Stimulated activated CD4-positive, alpha-beta T cell treated with anti-CD3 and anti-CD28 coated beads, Interleukin-12 subunit alpha, Interleukin-12 subunit beta, amount 100 ng/mL, for 4 hours (primary cell): Measurements from ENCODE around the gene SSBP3.

Experiments used
- DNase-seq: peaks from one replicate; pipeline ENCODE4 v3.0.0-alpha.2; 2020

SSBP3 gene

DNA sequence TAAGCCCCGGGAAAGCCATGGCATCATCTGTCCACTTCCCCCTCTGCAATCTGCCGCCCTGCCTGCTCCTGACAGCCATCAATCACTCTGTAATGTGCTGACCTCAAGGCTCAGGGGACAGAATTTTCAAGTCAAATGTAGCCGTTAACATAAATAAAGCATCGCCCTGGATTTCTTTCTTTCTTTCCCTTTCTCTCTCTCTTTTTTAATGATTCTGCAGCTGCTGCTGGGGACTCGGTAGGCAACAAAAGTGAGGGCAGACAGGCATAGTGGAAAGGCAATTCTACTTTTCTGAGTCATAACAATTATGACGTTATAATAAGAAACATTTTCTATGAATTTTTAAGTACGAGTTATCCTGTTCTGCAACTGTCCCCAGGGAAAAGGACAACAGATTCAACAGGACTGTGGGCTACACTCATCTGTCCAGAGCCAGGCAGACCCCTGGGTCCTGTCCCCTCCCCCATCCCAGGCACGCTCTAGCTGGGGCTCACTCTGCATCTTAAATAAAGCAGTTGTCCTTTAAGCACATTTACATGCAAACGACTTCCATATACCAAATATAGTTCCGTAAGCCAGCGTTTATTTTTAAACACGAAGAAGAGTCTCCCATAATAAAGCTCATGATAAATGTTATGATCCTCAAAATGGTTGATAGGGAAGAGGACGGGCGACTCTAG lies 78.7 kb downstream of the SSBP3 start:
- DNase-seq: no peak

DNA sequence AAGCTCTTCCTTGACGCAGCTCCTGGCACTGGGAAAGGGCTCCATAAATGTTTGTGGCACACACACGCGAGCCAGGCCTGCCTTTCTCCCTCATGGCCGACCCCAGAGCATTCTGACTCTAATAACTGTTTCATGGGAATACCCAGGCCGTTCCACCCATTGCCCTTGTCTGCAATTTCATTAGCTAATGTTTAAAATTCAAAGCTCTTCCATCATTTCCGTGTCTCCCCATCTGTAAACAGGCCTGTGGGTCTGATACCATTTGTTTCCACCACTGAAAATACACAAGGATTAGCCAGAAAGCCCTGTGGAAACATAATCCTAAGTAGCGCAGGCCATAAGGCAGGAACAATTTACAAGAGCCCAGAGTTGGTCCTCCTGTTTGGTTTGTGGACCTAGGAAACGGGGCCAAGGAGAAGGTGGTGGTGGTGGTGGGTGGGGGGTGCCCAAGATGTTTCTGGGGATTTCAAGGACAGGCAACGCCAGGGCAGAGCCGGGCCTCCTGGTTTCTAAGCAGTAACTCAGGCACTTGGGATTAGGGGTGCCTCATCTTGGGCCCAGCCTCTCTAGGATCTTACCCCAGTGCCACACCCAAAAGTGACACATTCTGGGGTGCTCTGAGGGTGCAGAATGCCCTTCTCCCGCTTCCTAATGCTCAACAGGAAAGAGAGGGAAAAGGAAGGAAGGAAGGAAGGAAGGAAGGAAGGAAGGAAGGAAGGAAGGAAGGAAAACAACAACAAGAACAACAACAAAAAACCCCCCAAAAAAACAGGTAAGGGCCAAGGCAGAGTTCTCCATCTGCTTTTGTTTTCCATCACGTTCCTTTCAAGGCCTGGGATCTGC lies 79.4 kb downstream of the SSBP3 start:
- no peak for DNase-seq

DNA sequence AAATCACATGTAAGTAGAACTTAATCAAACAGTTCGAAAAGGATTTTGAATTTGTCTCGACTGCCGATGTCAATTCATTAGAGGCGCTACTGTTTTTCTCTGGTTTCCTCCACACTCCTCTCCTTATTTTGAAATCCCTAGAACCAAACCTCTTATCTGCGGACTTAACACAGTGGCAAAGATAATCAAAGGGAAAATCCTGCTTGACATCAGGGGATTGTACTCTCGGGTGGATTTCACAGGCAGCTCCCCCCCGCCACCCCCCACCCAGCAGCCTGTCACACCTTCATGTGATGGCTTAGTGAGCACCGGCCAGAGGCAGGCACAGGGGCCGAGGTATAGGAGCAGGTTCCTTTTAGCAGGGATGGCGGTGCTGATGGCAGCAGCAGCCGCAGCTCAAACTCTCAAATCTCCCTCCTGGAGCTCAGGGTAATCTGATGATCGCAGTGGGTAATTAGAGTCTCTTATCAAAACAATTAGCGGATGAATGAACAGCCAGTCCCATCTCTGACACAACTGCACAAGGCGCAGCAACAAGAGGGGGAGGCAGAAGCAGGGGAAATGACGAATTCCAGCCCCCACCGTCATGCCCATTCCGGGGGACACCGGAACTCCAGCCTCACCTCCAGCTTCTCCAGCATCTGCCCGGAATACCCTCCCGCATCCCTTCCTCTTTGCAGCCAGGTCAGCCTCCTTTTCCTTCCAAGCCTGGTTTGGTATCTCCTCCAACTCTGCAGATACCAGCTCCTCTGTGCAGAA lies 80.3 kb downstream of the SSBP3 start:
- no peak for DNase-seq

DNA sequence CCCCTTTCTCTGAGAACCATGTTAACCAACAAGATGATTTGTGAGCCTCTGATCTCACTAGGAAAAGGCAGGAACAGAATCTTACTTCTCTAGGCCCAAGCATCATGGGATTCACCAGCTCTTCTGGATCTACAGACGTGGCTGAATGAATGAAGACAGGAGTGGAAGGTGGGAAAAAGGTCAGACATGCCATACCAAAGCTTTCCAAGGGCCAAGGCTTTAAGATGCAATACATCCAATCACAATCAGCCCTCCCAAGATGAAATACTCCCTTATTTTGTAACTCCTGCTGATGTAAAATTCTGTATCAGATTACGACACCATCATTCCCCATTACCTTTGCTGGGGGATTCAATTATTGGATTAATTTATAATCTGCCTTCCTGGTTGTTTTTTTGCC lies 80.9 kb downstream of the SSBP3 start:
- DNase-seq: no peak

DNA sequence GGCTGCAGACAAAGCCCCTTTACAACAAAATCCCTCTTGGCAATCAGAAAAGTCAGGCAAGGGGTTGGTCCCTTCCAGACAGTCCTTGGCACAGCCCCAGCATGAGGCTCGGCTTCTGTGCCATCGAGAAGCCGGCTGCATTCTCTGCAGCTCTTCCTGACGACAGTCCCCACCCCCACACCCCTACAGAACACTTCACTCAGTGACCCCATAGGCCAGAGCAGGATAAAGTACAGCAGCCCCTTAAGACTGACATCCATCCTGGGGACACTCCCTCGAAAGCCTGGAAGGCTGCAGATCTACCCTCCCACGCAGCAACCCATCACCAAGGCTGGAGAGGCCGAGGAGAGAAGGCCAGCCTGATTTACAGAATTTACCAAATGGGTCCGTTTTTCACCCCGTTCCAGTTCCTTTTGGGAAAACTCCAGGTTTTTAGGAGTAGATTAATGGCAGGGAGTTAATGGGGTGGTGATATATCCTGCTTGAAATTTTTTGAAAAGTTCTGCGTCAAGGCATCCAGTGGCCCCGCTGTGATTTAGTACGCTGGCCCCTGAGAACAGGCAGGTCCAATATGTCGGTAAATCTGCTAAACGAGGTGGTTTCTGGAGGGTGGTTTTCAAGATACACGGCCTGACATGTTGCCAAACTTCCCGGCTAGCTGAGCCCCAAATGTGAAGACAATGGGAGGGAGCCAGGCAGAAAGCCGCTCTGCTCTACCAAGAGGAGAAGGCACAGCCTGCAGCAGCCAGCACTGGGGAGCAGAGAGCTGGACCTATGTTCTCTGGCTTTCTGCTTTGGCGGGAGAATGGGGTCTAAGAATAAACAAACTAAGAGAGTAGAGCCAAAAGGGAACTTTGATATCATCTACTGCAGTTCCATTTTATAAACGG lies 81.7 kb downstream of the SSBP3 start:
- no peak for DNase-seq

DNA sequence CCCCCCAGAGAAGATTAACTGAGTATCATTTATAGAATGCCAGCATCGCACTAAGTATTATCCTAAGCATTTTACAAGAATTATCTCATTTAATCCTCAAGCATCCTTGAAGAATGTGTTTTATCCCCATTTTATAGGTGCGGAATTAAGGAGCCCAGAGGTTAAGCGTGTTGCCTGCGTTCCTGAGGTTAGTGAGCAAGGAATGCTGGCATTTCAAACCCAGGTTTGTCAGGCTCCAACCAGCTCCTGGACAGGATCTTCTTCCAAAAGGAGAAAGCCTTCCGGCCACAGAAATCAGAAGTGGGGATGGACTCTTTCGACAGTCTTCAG lies 82.3 kb downstream of the SSBP3 start:
- no peak for DNase-seq

DNA sequence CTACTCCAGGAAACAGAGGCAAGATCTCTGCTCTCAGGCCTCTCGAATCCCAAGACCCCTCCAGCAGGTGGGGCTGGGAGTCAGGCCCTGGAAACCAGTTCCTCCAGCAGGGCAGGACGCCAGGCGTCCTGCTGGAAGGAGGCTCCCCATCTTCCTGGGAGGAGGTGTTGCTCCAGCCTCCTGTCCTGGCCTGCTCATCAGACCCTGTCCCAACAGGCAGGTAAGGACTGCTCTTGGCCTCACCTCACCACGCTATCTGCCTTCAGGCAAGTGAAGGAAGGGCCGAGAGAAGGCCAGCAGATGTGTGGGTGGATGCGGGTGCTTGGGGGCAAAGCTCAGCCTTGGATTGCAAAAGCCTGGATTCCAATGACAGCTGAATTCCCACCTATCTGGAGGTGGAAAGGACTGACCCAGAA lies 82.9 kb downstream of the SSBP3 start:
- no peak for DNase-seq

DNA sequence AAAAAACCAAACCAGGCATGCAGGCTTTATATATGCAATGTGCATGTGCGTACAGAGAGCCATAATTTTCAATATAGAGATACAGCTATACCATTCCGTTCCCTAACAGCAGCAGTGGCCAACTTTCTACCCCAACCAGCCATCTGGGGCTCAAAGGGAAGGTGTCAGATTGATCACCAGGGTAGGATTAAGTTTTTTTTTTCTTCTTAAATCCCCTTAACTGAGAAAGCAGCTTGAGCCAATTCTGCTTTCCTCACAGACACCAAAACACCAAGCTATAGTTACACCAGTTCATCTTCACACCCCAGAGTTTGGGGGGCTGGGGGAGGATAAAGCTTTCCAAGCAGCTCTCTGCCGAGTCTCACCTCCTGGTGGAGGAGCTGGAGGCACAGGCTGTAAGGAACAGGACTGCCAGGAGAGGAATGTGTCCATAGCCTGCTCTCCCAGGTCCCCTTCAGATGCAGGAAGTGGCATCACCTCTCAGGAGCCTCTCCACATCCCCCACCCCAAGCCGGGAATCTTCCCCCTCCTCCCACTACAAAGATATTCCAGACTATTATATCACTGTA lies 87.9 kb downstream of the SSBP3 start:
- no peak for DNase-seq

DNA sequence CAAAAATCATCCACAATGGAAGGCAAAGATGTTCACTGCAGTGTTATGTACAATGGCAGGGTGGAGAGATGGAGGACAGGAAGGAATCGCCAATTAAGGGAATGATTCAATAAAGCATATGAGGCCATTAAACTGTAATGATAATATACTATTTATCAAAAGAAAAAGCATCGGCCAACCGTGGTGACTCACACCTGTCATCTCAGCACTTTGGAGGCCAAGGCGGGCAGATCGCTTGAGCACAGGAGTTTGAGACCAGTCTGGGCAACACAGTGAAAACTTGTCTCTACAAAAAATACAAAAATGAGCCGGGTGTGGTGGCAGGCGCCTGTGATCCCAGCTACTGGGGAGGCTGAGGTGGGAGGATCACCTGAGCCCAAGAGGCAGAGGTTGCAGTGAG lies 89.1 kb downstream of the SSBP3 start:
- DNase-seq: no peak

DNA sequence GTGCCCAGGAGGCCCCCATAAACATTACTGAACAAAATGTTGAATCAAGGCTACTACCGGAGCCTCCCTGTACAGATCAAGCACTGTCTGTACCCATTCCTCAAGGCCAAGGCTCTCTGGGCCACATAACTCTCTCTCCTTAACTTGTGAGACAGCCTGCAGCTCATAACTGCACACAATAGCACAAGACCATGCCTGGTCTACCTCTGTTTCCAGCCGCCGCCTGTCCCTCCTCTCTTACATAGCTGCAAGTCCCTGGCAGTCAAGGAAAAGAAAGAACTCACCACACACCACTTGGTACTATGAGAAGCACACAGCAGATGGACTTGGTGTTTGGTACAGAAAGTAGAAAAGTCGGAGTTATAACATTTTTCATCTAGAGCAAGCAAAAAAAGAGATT lies 91.1 kb downstream of the SSBP3 start:
- DNase-seq: no peak

DNA sequence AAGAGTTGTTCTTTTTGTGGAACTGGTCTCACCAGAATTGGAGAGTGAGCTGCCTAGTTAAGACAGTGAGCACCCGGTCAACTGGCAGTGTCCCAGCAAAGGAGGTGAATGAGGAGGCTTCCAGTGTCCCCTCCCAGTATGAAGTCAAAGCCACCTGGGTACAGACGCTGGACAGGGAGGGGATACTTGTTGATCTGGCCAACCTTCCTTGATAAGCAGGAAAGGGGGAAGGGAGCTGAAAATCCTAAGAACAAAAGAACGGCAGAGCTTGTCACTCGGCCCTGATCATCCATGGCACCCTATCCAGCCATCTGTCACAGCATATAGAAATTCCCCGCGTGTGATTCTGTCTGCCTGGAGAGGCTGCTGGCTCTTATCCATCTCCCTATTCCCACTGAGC lies 91.5 kb downstream of the SSBP3 start:
- no peak for DNase-seq

DNA sequence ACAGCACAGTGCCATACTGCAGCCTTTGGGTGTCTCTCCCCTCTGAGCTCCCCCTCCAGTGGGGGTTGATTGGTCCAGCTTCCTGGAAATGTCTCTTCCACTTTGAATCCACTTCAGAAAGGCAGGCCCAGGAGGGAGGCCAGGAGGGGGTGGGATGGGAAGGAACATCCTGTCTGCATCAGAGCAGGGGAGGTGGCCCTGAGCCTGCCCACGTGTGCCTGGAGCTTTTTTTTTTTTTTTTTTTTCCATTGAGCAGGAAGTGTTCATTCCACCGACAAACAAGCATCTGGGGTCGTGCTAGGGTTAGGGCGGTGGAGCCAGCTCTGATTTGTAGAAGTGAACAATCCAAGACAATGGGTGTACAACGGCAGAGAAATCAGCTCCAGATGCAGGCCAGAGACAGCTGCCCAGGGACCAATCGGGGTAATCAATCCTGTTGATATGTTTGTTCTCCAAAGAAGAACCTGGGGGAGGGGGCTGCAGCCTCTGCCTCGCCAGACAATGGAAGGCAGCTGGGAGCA lies 93.3 kb downstream of the SSBP3 start:
- no peak for DNase-seq

DNA sequence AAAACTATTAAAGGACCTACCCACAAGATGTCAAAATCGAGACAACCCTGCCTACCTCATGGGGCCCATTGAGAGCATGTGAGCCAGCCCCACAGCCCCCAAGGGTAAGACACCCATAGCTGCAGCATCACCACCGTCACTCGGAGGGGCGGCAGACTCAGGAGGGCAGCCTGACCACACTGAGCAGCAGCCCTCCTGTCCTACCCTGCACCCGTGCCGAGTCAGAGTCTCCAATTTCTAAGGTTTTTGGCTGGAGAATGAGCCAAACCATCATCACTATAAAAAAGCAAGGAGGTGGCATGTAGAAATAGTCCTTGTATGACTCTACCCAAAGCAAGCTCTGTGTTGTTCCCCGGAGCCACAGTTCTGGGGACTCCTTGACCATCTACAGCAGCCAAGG lies 94.7 kb downstream of the SSBP3 start:
- no peak for DNase-seq

DNA sequence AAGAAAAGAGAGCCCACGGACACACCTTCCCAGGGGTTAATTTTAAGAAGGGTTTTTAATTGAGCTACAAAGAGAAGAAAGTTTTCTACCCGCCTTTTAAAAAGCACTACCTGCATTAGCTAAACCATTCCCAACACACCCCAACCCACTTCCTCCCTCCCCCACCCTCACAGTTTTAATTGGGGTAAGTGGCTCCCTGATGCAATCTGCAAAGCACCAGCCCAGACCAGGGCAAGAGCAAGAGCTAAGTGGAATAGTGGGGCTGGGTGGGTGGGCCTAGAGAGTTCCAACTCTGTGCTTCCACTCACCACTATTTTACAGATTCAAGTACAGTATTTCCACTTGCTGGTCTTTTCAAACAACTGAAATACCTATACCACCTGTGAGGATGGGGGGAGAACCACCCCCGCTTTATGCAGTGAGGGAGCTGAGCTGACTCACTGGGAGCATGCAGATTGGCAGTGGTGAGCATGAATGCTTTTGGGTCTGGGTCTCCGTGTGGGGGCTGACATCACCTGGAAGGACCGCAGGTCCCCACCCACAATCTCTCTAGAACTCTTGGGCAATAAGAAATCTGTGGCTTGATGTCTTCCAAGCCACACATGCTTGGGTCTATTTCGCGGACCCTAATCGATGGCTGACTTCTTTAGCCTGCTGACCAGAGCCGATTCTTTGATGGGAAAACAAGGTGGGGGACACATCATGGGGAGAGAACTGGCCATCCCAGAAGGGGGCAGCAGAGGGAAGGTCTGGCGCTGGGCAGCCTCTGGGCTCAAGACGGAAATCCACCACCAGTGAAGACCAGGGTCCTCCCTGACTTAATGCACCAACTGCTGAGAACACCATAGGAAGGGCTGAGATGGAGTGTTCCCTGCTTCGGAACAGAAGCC lies 95.5 kb downstream of the SSBP3 start:
- DNase-seq: no peak

DNA sequence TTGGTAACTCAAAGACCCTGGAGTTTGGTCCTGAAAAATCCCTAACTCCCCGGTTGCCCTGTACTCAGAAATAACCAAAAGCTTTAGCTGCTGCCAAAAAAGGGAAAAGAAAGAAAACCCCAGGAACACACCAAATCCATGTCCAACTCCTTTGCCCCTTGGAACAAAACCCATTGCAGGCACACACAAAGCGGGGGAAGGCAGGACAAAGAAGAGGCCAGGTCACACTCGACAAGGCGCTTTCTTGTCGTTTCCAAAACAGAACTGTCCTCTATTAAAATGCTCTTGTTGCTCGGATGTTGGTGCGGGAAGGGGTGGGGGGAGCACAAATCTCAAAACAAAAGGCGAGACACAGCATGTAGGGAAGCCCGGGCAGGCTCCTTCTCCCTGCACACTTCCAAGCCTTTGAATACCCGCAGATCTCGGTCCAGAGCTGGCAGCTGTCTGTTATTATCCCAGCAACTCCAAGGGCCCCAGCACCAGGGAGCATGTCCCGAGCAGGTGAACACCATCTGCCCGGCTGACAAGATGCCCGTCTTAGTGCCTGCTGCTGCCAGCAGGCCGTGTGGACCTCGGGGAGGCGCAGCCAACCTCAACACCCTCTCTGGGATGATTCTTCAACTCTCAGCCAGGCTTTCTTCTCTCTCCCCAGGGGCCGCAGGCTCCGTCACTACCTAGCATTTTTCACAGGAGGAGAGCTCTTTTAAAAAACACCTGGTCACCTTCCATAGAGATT lies 96.4 kb downstream of the SSBP3 start:
- DNase-seq: no peak

DNA sequence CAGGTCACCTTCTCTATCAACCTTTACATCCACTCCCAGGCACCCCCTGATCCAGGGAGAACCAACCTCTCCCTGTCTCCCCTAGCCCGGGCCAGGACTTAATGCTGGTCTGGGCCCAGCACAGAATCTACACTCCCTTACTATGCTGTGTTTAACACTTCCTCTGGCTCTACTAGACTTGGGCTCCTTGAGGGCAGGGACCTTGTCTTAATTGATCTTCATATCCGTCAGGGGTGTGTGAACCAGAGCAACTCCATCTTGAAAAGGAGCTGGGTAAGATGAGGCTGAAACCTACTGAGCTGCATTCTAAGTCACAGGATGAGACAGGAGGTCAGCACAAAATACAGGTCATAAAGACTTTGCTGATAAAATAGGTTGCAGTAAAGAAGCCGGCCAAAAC lies 98.9 kb downstream of the SSBP3 start:
- no peak for DNase-seq

DNA sequence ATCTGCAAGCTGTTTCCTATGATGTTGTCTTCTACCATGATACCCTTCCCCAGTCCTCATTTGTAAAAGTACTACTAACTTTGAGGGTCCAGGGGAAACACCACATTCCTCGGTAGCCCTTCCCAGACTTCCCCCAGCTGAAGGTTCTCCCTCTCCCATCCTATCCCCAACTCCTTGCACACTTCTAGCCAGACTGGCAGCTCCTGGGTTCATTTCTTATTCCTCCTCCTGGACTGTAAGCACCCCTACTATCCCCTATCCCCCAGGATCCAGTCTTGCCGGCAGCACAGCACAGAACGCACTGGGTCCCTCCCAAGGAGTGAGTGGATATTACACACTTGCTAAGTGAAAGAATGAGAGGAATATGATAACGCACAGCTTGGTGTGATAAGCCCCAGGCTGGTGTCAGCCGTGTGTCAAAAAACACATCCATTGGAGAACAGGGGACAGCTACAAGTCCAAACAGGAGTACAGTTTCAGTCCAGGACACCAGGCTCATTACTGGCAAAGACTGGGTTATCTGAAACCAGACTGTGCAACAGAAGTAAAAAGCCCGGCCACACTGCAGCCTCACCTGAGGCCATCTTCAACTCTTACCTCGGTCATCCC lies 100.2 kb downstream of the SSBP3 start:
- DNase-seq: no peak

DNA sequence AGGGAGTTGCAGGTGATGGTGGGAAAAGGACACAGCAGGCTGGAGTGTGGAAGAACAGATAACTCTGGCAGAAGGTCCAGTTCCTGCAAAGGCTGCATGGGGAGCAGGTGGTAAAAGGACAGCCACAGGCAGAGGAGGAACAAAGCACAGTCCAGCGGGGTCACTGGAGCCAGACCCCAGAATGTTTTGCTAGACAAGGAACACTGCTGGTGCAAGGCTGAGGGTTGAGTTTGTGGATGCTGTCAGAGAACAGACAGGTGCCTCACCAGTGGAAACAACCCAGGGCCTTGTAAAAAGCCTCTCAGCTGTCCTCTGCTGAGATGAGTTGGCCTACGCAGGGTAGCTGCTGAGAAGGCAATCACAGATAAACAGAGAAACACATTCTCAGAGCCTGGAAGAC lies 101.7 kb downstream of the SSBP3 start:
- DNase-seq: no peak

DNA sequence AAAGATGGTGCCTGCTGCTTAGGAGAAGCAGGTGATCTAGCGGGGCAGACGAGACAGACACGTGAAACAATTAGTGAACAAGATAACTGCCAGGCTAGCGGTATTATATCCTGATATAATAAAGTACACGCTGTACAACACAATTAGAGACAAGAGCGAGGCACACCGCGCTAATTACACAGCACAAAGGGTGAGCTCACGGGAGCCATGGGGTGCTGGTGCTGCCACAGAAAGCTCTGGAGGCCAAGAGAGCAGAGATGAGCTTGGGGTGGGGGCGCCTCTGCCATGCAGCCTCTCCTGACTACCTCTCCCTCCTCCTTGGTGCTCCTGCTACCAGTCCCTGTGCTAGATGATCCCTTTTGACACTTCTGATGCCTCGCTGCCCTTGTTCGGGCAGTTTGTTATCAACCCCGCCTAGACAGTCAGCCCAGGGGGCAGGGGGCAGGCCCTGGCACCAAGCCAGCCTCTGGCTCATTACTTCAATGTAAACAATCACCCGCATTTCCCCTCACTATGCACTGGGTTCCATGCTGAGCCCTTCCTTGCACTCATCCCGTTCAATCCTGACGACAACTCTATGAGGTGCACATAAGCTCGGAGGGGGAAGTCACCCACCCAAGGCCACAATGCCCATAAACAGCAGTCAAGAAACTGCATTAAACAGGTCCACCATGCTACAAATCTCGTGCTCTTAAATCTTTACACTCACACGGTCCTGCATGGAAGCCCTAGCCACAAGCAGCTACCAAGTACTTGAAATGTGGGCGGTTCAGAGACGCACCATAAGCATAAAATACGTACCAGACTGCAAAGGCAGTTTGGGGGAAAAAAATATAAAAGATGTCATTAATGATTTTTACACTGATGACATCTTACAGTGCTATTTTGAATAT lies 103.0 kb downstream of the SSBP3 start:
- DNase-seq: no peak
